HG03045 (cell line): ENCODE measurements around the gene IL36A.

ENCODE experiments used
- ATAC-seq: cut with Tn5 transposase; IDR thresholded peaks from one replicate; pipeline ENCODE4 v1.9.1; 2021; ENCODE audit warnings: mild to moderate bottlenecking, moderate library complexity; ENCODE audit not compliant: unreplicated experiment

IL36A gene

DNA sequence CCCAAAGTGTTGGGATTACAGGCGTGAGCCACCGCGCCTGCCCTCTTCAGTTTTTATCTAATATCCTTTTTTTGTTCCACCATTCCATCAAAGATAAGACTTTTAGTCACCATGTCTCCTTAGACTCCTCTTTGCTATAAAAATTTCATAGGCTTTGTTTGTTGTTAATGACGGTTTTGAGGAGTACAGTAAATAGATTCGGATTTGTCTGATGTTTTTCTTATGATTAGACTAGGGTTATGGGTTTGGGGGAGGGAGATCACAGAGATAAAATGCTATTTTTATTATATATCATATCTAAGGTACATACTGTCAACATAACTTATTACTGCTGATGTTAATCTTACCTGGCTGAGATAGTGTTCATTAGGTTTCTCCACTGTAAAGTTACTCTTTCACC, 41.2 kb downstream of the IL36A start:
- ATAC-seq: no peak

DNA sequence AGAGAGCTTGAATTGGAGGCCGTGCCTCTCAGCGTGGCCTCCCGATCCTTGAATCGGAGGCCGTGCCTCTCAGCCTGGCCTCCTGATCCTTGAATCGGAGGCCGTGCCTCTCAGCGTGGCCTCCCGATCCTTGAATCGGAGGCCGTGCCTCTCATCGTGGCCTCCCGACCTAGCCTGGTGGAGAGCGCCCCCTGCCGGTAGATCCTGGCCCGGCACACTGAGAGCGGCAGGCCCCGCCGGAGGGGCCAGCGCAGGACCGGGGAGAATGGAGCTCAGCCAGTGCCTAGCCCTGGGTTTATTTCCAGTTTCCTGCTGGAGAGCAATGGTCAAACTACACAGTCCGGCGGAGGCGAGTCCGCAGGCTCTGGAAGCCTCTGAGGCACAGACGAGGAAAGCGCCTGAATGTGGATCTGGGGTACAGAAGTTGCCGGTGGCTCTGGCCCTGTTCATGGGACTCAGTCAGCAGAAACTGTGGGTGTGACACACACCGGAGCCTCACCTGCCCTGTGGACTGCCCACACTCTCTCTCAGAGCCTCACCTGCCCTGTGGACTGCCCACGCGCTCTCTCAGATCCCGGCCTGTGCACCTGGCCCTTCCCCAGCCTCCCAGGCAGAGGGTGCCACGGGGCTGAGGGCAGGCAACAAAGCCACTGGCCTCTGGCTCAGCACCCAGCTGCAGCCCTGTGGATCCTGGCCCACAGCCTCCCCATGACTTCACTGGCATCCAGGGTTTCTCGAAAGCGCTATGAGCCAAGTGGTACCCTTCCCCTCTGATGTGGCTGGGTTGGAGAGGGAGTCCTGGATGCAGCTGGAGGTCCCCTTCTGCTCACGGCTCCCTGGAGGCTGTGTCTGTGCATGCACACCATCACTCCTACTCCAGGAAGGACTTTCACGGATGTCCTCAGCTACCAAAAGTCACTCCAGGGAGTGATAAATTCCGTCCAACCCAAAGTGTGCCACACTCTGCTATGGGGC, 45.9 kb downstream of the IL36A start:
- no peak for ATAC-seq

GRCh38 chr2:113052396-113052917, 47.2 kb downstream of the IL36A start, which contains the start of gene IL36B:
Gene IL36B (minus strand): TSS chr2:113052867.
- no peak for ATAC-seq

GRCh38 chr2:113053666-113054065, 48.4 kb downstream of the IL36A start:
- ATAC-seq: no peak

DNA sequence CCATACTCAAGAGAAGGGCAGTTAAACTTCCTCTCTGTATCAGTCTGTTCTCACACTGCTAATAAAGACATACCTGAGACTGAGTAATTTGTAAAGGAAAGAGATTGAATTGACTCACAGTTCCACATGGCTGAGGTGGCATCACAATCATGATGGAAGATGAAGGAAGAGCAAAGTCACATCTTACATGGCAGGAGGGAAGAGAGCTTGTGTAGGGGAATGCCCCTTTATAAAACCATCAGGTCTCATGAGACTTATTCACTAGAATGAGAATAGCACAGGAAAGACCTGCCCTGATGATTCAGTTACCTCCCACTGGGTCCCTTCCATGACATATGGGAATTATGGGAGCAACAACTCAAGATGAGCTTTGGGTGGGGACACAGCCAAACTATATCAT, 48.8 kb downstream of the IL36A start:
- no peak for ATAC-seq

- no peak for ATAC-seq
These were observed 51.3 kb downstream of the IL36A start for GRCh38 chr2:113056521-113056920.

DNA sequence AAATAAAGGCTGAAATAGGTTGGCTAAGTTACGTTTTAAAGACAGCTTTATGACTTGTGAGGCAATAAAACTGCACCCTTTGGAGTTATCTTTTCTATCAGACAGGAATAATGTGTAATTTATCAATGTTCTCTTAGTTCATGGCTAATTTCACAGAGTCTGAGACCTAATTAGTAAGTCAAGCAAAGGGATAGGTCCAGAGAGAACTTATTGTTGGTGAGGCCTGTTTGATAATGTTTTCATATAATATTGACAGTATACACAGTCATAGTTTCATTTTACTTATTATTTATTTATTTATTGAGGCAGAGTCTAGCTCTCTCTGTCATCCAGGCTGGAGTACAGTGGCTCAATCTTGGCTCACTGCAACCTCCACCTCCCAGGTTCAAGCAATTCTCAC, 51.9 kb downstream of the IL36A start:
- no peak for ATAC-seq
